GM21381 (cell line): ENCODE data around the gene RUSF1.
"Not testable (repeated sequence)": the region's sequence is repeated elsewhere in the genome, so short reads cannot be mapped to it uniquely, and the experiment has no call there.

ENCODE experiments used
- ATAC-seq: cut with Tn5 transposase; IDR thresholded peaks from one replicate; pipeline ENCODE4 v1.9.1; 2021; ENCODE audit warnings: mild to moderate bottlenecking, moderate library complexity; ENCODE audit not compliant: unreplicated experiment

The RUSF1 gene

GRCh38 chr16:31517800-31518402 lies 9.7 kb upstream of the RUSF1 start:
- no peak for ATAC-seq

- ATAC-seq: no peak
Observed at GRCh38 chr16:31513884-31514283, 5.7 kb upstream of the RUSF1 start.

- ATAC-seq: no peak
Observed at GRCh38 chr16:31513126-31513525, 4.9 kb upstream of the RUSF1 start.

GRCh38 chr16:31508706-31509195 lies 560 bp upstream of the RUSF1 start:
- ATAC-seq: no peak

GRCh38 chr16:31507617-31507928 lies 618 bp downstream of the RUSF1 start:
- no peak for ATAC-seq

GRCh38 chr16:31505483-31505882 lies 2.7 kb downstream of the RUSF1 start:
- no peak for ATAC-seq

- ATAC-seq: no peak
Observed at GRCh38 chr16:31504159-31504558, 4.0 kb downstream of the RUSF1 start.

- not testable (repeated sequence) for ATAC-seq
Observed at GRCh38 chr16:31503555-31503954, 4.6 kb downstream of the RUSF1 start.

GRCh38 chr16:31502981-31503380 lies 5.2 kb downstream of the RUSF1 start:
- no peak for ATAC-seq

- no peak for ATAC-seq
Observed at GRCh38 chr16:31501966-31502348, 6.2 kb downstream of the RUSF1 start.

GRCh38 chr16:31501226-31501965 lies 6.8 kb downstream of the RUSF1 start:
- no peak for ATAC-seq

- no peak for ATAC-seq
Observed at GRCh38 chr16:31499928-31500327, 8.3 kb downstream of the RUSF1 start.

- ATAC-seq: no peak
Observed at GRCh38 chr16:31498493-31498892, 9.7 kb downstream of the RUSF1 start.

GRCh38 chr16:31496670-31497069 lies 11.5 kb downstream of the RUSF1 start:
- no peak for ATAC-seq

- ATAC-seq: no peak
Observed at GRCh38 chr16:31493506-31494125, 14.6 kb downstream of the RUSF1 start.

GRCh38 chr16:31491778-31492418 lies 16.3 kb downstream of the RUSF1 start:
- no peak for ATAC-seq

- no peak for ATAC-seq
Observed at GRCh38 chr16:31489616-31490584, 18.3 kb downstream of the RUSF1 start.

- ATAC-seq: no peak
Observed at GRCh38 chr16:31489298-31489564, 19.0 kb downstream of the RUSF1 start.

GRCh38 chr16:31488468-31489297 lies 19.5 kb downstream of the RUSF1 start:
- ATAC-seq: no peak
